Neuron (in vitro differentiated cells): ENCODE results near the gene MAP3K9.
"Not testable (repeated sequence)": the region's sequence is repeated elsewhere in the genome, so short reads cannot be mapped to it uniquely, and the experiment has no call there.

Experiments used
- H2AFZ ChIP-seq: one replicate; pipeline ENCODE4 v1.6.1; 2013; ENCODE audit warnings: low read depth, mild to moderate bottlenecking, inconsistent platforms, low read length, moderate library complexity
- H3K27me3 ChIP-seq: one replicate; pipeline ENCODE4 v1.6.1; 2013; ENCODE audit warnings: low read length; ENCODE audit not compliant: insufficient read depth
- H3K36me3 ChIP-seq: one replicate; pipeline ENCODE4 v1.6.1; 2013; ENCODE audit warnings: low read length; ENCODE audit not compliant: insufficient read depth
- H3K4me1 ChIP-seq: one replicate; pipeline ENCODE4 v1.6.1; 2013; ENCODE audit warnings: low read length; ENCODE audit not compliant: insufficient read depth
- H3K4me3 ChIP-seq: 2 replicates; pipeline ENCODE4 v1.5.1; 2013; ENCODE audit warnings: mild to moderate bottlenecking, low read length, moderate library complexity
- H3K9me3 ChIP-seq: one replicate; pipeline ENCODE4 v1.6.1; 2013; ENCODE audit warnings: low read length

Gene MAP3K9

DNA sequence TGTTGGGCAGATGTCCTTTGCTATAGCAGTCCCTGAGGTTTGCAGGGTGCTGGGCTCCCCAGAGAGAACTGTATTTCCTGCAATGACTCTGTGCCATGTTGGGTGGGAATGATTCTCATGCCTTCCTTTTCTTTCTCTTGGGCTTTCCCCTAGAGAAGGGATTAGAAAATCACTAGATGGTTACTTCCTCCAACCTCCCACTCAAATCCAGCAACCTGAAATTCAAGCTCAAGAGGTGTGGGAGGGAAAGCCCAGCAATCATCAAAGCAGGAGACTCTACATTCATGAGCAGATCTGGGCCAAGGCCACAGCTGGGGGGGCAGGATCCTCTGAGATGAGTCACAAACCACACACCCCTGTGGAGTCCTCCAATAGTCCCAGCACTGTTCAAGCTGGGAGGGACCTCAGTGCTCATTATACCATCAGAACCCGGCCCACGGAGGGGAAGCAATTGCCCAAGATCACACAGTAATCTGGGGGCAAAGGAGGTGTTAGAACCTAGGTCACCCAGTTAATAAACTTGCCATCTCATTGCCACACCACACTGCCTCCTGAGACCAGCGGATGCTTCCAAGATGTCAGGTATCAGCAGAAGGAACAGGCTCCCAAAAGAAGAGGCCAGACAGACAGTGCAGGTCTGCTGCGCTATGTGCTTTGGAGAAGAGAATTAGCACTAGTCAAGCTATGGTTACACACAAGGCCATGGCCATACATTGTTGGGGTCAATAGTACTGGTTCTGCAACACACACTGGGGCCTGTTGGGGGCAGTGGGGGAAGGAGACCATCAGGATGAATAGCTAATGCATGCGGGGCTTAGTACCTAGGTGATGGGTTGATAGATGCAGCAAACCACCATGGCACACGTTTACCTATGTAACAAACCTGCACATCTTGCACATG lies 101.9 kb downstream of the MAP3K9 start:
- no peak overlapping the region for H3K4me3 ChIP-seq
- H3K9me3 ChIP-seq = no peaks in the 10 kb centered on the region
- H3K4me1 ChIP-seq = no peaks in the 10 kb centered on the region
- H3K27me3 ChIP-seq = no peaks in the 10 kb centered on the region
- no peak overlapping the region for H2AFZ ChIP-seq
- no peaks in the 10 kb centered on the region for H3K36me3 ChIP-seq

DNA sequence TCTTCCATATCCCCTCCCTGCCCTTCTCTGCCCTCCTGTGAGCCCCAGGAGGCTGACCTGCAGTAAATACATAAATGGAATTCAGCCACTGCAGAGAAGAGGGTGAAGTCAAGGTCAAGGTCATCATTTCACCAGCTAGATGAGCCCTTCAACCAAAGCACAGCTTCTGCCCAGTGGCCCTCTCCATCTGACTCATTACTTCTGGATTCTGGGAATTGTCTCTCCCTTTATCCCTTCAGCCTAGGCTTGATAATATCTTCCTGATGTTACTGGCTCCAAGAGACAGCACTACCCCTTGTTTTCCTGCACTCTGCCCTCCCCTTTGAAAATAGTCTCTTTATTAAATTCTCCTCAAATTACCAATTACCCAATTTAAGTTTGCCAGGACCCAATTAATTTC lies 103.1 kb downstream of the MAP3K9 start:
- no peak overlapping the region for H3K4me3 ChIP-seq
- peaks cover 4% of the 10 kb centered on the region for H3K27me3 ChIP-seq
- no peaks in the 10 kb centered on the region for H3K4me1 ChIP-seq
- H3K36me3 ChIP-seq = no peaks in the 10 kb centered on the region
- H2AFZ ChIP-seq = no peak overlapping the region
- H3K9me3 ChIP-seq = no peaks in the 10 kb centered on the region

- H3K36me3 ChIP-seq = no peaks in the 10 kb centered on the region
- H3K9me3 ChIP-seq = no peaks in the 10 kb centered on the region
Measured at GRCh38 chr14:70704960-70705359, 104.4 kb downstream of the MAP3K9 start.

DNA sequence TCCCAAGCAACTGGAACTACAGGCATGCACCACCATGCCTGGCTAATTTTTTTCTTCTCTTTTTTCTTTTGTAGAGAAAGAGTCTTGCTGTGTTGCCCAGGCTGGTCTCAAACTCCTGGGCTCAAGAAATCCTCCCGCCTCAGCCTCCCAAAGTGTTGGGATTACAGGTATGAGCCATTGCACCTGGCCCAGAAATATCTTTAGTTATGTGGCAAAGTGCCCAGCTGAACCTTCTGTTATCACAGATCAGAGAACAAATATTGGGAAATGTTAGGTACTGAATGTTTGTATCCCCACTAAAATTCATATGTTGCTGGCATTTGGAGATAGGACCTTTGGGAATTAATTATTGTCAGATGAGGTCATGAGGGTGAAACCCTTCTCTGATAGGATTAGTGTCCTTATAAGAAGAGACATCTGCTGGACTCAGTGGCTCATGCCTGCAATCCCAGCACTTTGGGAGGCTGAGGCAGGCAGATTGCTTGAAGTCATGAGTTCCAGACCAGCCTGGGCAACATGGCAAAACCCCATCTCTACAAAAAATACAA lies 105.6 kb downstream of the MAP3K9 start:
- not testable (repeated sequence) for H3K36me3 ChIP-seq, H3K9me3 ChIP-seq, H3K4me1 ChIP-seq, H3K4me3 ChIP-seq, H2AFZ ChIP-seq, H3K27me3 ChIP-seq

More at GRCh38 chr14:70704960-70705359, 104.4 kb downstream of the MAP3K9 start:
- Histone ChIP-seq H3K4me1 (no peaks in the 10 kb centered on the region), H2AFZ (no peak overlapping the region), H3K4me3 (no peak overlapping the region), H3K27me3 (peaks cover 9% of the 10 kb centered on the region)

DNA sequence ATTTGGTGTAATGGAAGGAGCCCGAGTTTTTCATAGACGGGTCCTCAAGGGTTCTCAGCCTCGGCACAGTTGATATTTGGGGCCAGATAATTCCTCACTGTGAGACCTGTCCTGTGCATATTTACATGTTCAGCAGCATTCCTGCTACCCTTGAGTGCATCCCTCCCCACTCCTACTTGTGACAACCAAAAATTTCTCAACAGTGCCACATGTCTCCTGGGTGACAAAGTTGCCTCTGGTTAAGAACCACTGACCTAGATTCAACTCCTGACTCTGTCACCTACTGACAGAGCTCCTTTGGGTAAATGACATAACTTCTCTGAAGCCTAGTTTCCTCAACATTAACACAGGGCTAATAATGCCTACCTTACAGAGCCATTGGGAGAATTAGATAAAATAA lies 107.2 kb downstream of the MAP3K9 start:
- no peak overlapping the region for H2AFZ ChIP-seq

DNA sequence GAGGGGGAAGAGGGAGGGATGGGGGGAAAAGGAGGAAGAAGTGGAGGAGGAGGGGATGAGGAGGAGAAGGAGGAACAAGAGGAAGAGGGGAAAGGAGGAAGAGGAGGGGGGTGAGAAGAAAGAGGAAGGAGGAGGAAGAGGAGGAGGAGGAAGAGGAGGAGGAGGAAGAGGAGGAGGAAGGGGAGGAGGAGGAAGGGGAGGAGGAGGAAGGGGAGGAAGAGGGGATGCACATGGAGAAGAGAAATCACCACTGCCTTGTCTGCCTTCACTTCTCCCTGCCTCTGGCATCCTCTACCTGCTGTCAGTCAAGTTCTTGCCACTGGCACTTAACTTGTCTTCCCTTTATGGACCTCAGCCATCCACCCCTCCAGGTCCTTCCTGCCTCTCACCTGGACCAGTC lies 107.7 kb downstream of the MAP3K9 start:
- Histone ChIP-seq H3K27me3 (peaks cover 9% of the 10 kb centered on the region), H3K9me3 (no peaks in the 10 kb centered on the region), H3K4me3 (no peak overlapping the region), H3K4me1 (no peaks in the 10 kb centered on the region), H2AFZ (no peak overlapping the region), H3K36me3 (no peaks in the 10 kb centered on the region)

More for the DNA sequence above, 107.2 kb downstream of the MAP3K9 start:
- H3K4me3 ChIP-seq = no peak overlapping the region
- H3K4me1 ChIP-seq = no peaks in the 10 kb centered on the region
- no peaks in the 10 kb centered on the region for H3K9me3 ChIP-seq
- peaks cover 9% of the 10 kb centered on the region for H3K27me3 ChIP-seq
- no peaks in the 10 kb centered on the region for H3K36me3 ChIP-seq

GRCh38 chr14:70700955-70701585 lies 108.2 kb downstream of the MAP3K9 start:
- Histone ChIP-seq H3K27me3 (peaks cover 9% of the 10 kb centered on the region), H3K36me3 (no peaks in the 10 kb centered on the region), H2AFZ (no peak overlapping the region), H3K4me3 (no peak overlapping the region), H3K9me3 (no peaks in the 10 kb centered on the region), H3K4me1 (no peaks in the 10 kb centered on the region)

DNA sequence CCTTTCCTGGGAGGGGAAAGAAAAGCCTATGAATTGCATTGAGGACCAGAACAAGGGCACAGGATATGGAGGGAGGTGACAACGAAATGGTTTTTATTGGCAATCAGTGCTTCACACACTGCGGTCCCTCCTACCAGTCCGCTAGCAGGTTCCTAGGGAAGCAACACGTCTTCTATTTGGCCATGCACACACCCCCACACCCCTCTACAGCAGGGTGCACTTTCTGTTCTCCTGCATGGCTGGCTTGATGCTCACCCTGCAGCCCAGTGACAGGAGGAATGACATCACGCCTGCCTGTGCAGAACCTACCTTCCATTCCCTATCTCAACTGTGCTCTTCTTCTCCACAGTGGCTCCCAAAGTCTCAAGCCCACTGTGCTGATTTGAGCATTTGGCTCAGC lies 109.7 kb downstream of the MAP3K9 start:
- Histone ChIP-seq H3K9me3 (no peaks in the 10 kb centered on the region), H3K4me1 (no peaks in the 10 kb centered on the region), H2AFZ (no peak overlapping the region), H3K4me3 (no peak overlapping the region), H3K36me3 (no peaks in the 10 kb centered on the region), H3K27me3 (peaks cover 9% of the 10 kb centered on the region)

DNA sequence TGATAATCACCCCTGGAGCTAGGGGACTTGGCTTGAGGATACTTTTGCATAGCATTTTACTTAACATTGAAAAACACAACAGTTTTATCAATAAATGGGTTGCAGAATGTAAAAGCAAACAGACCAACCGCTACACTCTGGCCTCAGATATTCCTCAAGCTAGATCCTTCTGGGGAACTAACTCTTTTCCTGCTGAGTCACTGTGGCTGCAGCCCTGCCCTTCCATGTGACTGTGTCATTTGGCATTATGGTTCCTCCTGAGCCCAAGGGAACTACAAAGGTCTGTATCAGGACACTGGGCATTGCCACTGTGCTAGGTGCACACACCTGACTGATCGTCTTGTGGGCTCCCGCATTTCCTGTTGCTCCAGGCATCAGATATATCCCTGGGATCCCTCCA lies 111.0 kb downstream of the MAP3K9 start:
- Histone ChIP-seq H3K9me3 (no peaks in the 10 kb centered on the region), H3K4me3 (no peak overlapping the region), H3K4me1 (no peaks in the 10 kb centered on the region), H2AFZ (no peak overlapping the region), H3K36me3 (no peaks in the 10 kb centered on the region), H3K27me3 (peaks cover 9% of the 10 kb centered on the region)

DNA sequence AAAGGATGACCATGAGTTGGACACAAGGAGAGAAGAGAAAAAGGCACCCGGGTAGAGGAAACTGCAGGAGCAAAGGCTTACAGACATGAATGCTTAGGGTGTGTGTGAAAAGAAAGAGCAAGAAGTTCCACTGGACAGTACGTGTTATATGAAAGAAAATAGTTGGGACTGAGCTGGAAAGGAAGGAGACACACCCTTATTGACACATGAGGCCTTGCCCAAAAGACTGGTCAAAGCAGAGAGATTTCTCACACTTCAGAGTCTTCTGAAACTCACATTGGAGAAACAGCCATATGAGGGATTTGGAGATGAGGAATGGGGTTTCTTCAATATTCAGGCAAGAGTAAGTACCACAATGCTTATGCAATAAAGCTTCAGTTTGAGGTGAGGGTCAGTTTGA lies 111.6 kb downstream of the MAP3K9 start:
- Histone ChIP-seq H3K4me3 (no peak overlapping the region), H2AFZ (no peak overlapping the region), H3K27me3 (peaks cover 9% of the 10 kb centered on the region), H3K4me1 (no peaks in the 10 kb centered on the region), H3K9me3 (no peaks in the 10 kb centered on the region), H3K36me3 (no peaks in the 10 kb centered on the region)

- Histone ChIP-seq H3K27me3 (peaks cover 5% of the 10 kb centered on the region), H3K4me3 (no peak overlapping the region), H3K9me3 (no peaks in the 10 kb centered on the region), H3K36me3 (no peaks in the 10 kb centered on the region), H2AFZ (no peak overlapping the region), H3K4me1 (no peaks in the 10 kb centered on the region)
Measured at GRCh38 chr14:70696026-70696425, 113.3 kb downstream of the MAP3K9 start.

DNA sequence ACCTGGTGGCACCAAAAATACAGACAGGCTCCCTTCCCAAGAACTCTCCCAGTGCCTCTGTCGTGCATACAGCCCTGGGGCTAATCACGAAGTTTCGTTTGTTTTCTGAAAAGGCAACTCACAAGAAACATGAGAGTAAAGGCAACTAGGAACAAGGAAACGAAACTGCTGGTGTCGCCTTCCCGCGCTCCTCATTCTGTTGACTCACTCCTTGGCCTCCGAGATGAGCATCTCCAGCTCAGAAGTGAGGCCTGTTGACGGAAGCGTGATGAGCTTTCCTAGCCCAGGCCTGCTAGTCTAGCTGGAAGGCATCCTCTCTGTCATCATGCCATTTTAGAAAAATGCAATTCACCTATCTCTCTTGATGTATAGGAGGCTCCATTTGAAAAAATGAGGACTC lies 117.1 kb downstream of the MAP3K9 start:
- Histone ChIP-seq H3K4me1 (peaks cover 3% of the 10 kb centered on the region), H3K27me3 (no peaks in the 10 kb centered on the region), H2AFZ (no peak overlapping the region), H3K4me3 (no peak overlapping the region), H3K36me3 (no peaks in the 10 kb centered on the region), H3K9me3 (no peaks in the 10 kb centered on the region)

DNA sequence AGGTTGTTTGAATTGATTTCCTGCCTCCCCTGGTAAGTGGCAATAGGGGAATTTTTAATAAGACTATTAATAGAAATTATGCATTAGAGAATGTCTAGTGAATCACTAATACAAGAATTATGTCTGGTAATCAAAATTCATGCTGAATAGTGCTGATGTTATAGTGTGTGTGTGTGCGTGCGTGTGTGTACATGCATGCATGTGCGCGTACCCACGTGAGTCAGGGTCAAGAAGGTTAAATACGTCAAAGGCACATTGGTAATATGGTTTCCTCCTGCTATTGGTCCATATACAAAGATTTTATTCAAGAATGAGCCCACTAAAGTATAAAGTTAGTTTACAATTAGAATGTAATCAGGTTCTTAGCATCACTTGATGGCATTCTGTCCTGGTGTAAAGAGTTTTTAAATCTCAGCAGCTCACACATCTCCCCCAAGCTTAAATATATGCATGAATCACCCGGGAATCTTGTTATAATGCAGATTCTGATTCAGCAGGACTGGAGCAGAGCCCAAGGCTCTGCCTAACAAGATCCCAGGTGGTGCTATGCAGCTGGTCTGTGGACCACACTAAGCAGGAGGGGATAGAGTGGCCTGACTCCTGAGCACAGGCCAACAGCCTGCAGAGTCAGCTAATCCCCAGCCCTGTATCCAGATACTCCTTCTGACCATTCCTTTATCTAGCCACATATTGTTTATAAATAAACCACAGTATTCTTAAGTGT lies 123.7 kb downstream of the MAP3K9 start:
- Histone ChIP-seq H3K9me3 (no peaks in the 10 kb centered on the region), H3K4me1 (peaks cover 3% of the 10 kb centered on the region), H3K27me3 (no peaks in the 10 kb centered on the region), H3K36me3 (no peaks in the 10 kb centered on the region), H3K4me3 (no peak overlapping the region), H2AFZ (no peak overlapping the region)
